IMR-90 (cell line): Measurements from ENCODE around the gene TNFRSF25. TPM values are rescaled to one million over a fixed set of nuclear protein-coding genes. Genes with fewer than 3 reads are reported as not detected.
A peak's percentile ranks its signal among the peaks of the same experiment; 100 is the strongest.
"Not testable (repeated sequence)": the region's sequence is repeated elsewhere in the genome, so short reads cannot be mapped to it uniquely, and the experiment has no call there.

ENCODE experiments used
- ATAC-seq: fragments of 200-7000 bp; cut with Tn5 transposase; 2 replicates; pipeline ENCODE4 v1.9.1; 2020; ENCODE audit warnings: low read depth, mild to moderate bottlenecking, moderate library complexity
- BruUV-seq: library from RNA; stranded (reverse); fragments of 400-500 nt; replicated peaks from 2 replicates; lab custom pipeline; 2021; lab: Mats Ljungman, UMichigan
- CTCF ChIA-PET: fragments of 300-600 bp; formaldehyde crosslinking; extraction: SDS; loops from one replicate; lab custom pipeline; 2021; ENCODE audit warnings: antibody characterized with exemption; lab: Yijun Ruan, JAX
- POLR2A ChIA-PET: fragments of 300-600 bp; sonication (Branson Sonifier 250); formaldehyde crosslinking; loops from one replicate; lab custom pipeline; 2022; ENCODE audit warnings: antibody characterized with exemption; ENCODE audit not compliant: unreplicated experiment; lab: Charles Lee
- DNase-seq: peaks from one replicate; pipeline ENCODE4 v3.0.0; 2013
- H2AFZ ChIP-seq: replicated peaks from 2 replicates; pipeline ENCODE3; 2013; ENCODE audit warnings: low read length, mild to moderate bottlenecking; ENCODE audit not compliant: poor library complexity
- H2AK5ac ChIP-seq: 2 replicates; pipeline ENCODE4 v1.6.1; 2013; ENCODE audit warnings: low read depth, low read length, inconsistent platforms
- H2AK9ac ChIP-seq: replicated peaks from 2 replicates; pipeline ENCODE3; 2013; ENCODE audit warnings: mild to moderate bottlenecking, low read depth, low read length, moderate library complexity; ENCODE audit not compliant: poor library complexity
- H2BK120ac ChIP-seq: 2 replicates; pipeline ENCODE4 v1.6.1; 2013; ENCODE audit warnings: low read depth, low read length, inconsistent platforms
- H2BK15ac ChIP-seq: 3 replicates; pipeline ENCODE4 v1.6.1; 2013; ENCODE audit warnings: low read depth, low read length, inconsistent platforms
- H2BK20ac ChIP-seq: 2 replicates; pipeline ENCODE4 v1.6.1; 2013; ENCODE audit warnings: low read depth, mild to moderate bottlenecking, inconsistent platforms, low read length, moderate library complexity
- H2BK5ac ChIP-seq: 2 replicates; pipeline ENCODE4 v1.6.1; 2013; ENCODE audit warnings: mild to moderate bottlenecking, low read depth, low read length, inconsistent platforms; ENCODE audit not compliant: poor library complexity, severe bottlenecking
- H3K14ac ChIP-seq: replicated peaks from 2 replicates; pipeline ENCODE4 v1.6.1; 2013; ENCODE audit warnings: low read depth, low read length, inconsistent platforms
- H3K18ac ChIP-seq: 2 replicates; pipeline ENCODE4 v1.6.1; 2013; ENCODE audit warnings: low read depth, low read length, control low read depth
- H3K23ac ChIP-seq: 2 replicates; pipeline ENCODE4 v1.6.1; 2013; ENCODE audit warnings: low read depth, low read length, inconsistent platforms
- H3K27ac ChIP-seq: 2 replicates; pipeline ENCODE4 v1.5.1; 2013; ENCODE audit warnings: mild to moderate bottlenecking, control low read depth, low read length; ENCODE audit not compliant: insufficient read depth
- H3K27me3 ChIP-seq: 2 replicates; pipeline ENCODE4 v1.6.1; 2013; ENCODE audit warnings: low read length; ENCODE audit not compliant: control insufficient read depth, insufficient read depth
- H3K36me3 ChIP-seq: 2 replicates; pipeline ENCODE4 v1.6.1; 2013; ENCODE audit warnings: low read length, mixed read lengths; ENCODE audit not compliant: control insufficient read depth, insufficient read depth
- H3K4ac ChIP-seq: 2 replicates; pipeline ENCODE4 v1.6.1; 2013; ENCODE audit warnings: low read depth, low read length, inconsistent platforms
- H3K4me1 ChIP-seq: 2 replicates; pipeline ENCODE4 v1.6.1; 2013; ENCODE audit warnings: low read length, mixed read lengths; ENCODE audit not compliant: control insufficient read depth, insufficient read depth
- H3K4me2 ChIP-seq: 2 replicates; pipeline ENCODE4 v1.6.1; 2013; ENCODE audit warnings: low read depth, mild to moderate bottlenecking, control low read depth, low read length, moderate library complexity
- H3K4me3 ChIP-seq: 2 replicates; pipeline ENCODE4 v1.5.1; 2013; ENCODE audit warnings: low read depth, mild to moderate bottlenecking, control low read depth, low read length, moderate library complexity; ENCODE audit not compliant: insufficient read depth
- H3K56ac ChIP-seq: 2 replicates; pipeline ENCODE4 v1.6.1; 2013; ENCODE audit warnings: low read length, inconsistent platforms; ENCODE audit not compliant: insufficient read depth; ENCODE audit errors: extremely low read depth
- H3K79me1 ChIP-seq, 2 experiments: 2 replicates each; pipeline ENCODE4 v1.6.1; 2013; ENCODE audit warnings: low read length in 2 of 2, inconsistent platforms in 1 of 2, low read depth in 1 of 2
- H3K9ac ChIP-seq: 2 replicates; pipeline ENCODE4 v1.6.1; 2013; ENCODE audit warnings: low read depth, low read length, control low read depth
- H3K9me1 ChIP-seq: 2 replicates; pipeline ENCODE4 v1.6.1; 2013; ENCODE audit warnings: low read length, inconsistent platforms; ENCODE audit not compliant: insufficient read depth
- H3K9me3 ChIP-seq: 2 replicates; pipeline ENCODE4 v1.6.1; 2013; ENCODE audit warnings: low read length; ENCODE audit not compliant: control insufficient read depth, insufficient read depth
- H4K20me1 ChIP-seq: 2 replicates; pipeline ENCODE4 v1.6.1; 2013; ENCODE audit warnings: low read length, inconsistent platforms; ENCODE audit not compliant: insufficient read depth
- H4K5ac ChIP-seq: 2 replicates; pipeline ENCODE4 v1.6.1; 2013; ENCODE audit warnings: mild to moderate bottlenecking, low read depth, low read length, control low read depth
- H4K8ac ChIP-seq, 2 experiments: 2 replicates each; pipeline ENCODE4 v1.6.1; 2013; ENCODE audit warnings: low read depth in 2 of 2, low read length in 2 of 2, control low read depth in 1 of 2, inconsistent platforms in 1 of 2
- H4K91ac ChIP-seq: 2 replicates; pipeline ENCODE4 v1.6.1; 2013; ENCODE audit warnings: low read depth, low read length, inconsistent platforms; ENCODE audit not compliant: insufficient read depth
- WGBS, 2 experiments: methylation state at CpG; one replicate each; pipeline versions ENCODE4 v1.1.5 to v1.1.7; 2013; ENCODE audit warnings: missing lambda C conversion rate in 2 of 2; ENCODE audit not compliant: insufficient read length in 1 of 2; ENCODE audit errors: extremely low coverage in 2 of 2; 5-methylcytosine and 5-hydroxymethylcytosine counted together
- dilution Hi-C: fragments of 300-500 bp; cut with HindIII; formaldehyde crosslinking; loops from one replicate; pipeline ENCODE4 v1.14.3; 2018; ENCODE audit warnings: low sequenced_read_pairs; ENCODE audit not compliant: unreplicated experiment
- in situ Hi-C: fragments of 300-500 bp; cut with MboI; formaldehyde crosslinking; loops from 3 replicates; pipeline ENCODE4 v1.14.3; 2019; ENCODE audit warnings: low sequenced_read_pairs, inconsistent platforms, mixed read lengths
- intact Hi-C: fragments of 100-400 bp; cut with micrococcal nuclease; formaldehyde crosslinking; loops from 2 replicates; pipeline ENCODE4 v1.10.0; 2022
- polyA plus RNA-seq, 3 experiments: library from polyadenylated mRNA; depleted of rRNA; stranded (reverse); fragments of >200 nt; gene quantifications; 2 replicates each; pipeline ENCODE4 v1.2.3, GENCODE V29; 2012; ENCODE audit warnings: low replicate concordance in 1 of 3
- total RNA-seq: library from RNA; depleted of rRNA; stranded (reverse); fragments of >200 nt; gene quantifications from 2 replicates; pipeline ENCODE4 v1.2.3, GENCODE V29; 2012

The TNFRSF25 gene
- total and polyA plus RNA-seq, 2 of the 4 experiments (the other 2 are of a cell fraction): 1.3 to 11.2 TPM

DNA sequence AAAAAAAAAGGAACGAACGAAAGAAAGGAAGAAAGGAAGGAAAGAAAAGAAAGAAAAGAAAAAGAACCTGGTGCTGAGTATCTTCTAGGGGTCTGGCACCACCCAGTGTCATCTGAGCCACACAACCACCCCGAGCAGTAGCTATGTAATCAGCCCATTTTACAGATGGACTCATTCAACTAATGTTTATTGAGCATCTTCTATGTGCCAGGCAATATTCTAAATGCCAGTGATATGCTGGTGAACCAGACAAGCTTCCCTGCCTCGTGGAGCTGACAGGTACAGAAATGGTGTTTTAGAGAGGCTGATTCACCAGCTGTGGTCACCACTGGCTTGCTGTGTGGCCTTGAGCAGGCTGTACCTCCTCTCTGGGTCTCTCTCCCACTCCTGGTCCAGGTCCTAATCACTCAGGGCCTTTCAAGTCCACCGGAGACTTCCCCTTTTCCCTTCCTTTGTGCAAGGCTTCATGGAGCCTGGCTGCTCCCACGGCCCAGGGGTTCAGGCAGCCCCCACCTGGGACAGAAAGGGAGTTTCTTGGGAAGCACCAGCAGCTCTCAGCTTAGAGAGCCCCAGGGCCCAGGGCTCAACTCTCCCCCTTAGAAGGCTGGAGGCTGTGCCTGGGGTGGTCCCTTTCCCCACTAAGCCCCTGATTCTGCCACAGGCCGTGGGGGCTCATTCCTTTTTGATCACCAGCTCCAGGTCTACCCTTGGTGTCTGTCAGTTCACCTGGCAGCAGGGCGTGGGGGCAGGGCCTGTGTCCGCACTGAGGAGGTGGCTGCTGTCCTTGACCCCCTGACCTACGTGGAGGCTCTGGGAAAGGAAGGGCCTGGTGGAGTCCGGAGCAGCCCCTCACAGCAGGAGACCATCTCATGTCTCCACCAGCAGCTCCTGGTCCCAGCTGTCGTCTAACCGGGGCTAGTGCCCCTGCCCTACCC, 34.1 kb downstream of the TNFRSF25 start:
- H2BK15ac ChIP-seq, BruUV-seq, H3K4me1 ChIP-seq, H4K5ac ChIP-seq, H3K14ac ChIP-seq, H2BK20ac ChIP-seq, H3K36me3 ChIP-seq, H3K27ac ChIP-seq, H2AK5ac ChIP-seq, dilution Hi-C loops, H2BK120ac ChIP-seq, H3K9me1 ChIP-seq, H4K91ac ChIP-seq, in situ Hi-C loops, H2AFZ ChIP-seq, H3K4me3 ChIP-seq, H4K20me1 ChIP-seq, H3K4me2 ChIP-seq, H3K23ac ChIP-seq, H3K9me3 ChIP-seq, H4K8ac ChIP-seq, H3K18ac ChIP-seq, H2BK5ac ChIP-seq, intact Hi-C loops, H3K9ac ChIP-seq, H3K79me1 ChIP-seq, ATAC-seq, POLR2A ChIA-PET, H3K56ac ChIP-seq, H2AK9ac ChIP-seq, CTCF ChIA-PET, DNase-seq, H3K4ac ChIP-seq: not testable (repeated sequence)
- H3K27me3 ChIP-seq: peaks cover 60% of the 10 kb centered on the region
- 63% methylated on average over 2 of the region's 13 CpGs; no CpG with 5 or more reads in 1 of the 2 experiments for WGBS, 2 experiments

DNA sequence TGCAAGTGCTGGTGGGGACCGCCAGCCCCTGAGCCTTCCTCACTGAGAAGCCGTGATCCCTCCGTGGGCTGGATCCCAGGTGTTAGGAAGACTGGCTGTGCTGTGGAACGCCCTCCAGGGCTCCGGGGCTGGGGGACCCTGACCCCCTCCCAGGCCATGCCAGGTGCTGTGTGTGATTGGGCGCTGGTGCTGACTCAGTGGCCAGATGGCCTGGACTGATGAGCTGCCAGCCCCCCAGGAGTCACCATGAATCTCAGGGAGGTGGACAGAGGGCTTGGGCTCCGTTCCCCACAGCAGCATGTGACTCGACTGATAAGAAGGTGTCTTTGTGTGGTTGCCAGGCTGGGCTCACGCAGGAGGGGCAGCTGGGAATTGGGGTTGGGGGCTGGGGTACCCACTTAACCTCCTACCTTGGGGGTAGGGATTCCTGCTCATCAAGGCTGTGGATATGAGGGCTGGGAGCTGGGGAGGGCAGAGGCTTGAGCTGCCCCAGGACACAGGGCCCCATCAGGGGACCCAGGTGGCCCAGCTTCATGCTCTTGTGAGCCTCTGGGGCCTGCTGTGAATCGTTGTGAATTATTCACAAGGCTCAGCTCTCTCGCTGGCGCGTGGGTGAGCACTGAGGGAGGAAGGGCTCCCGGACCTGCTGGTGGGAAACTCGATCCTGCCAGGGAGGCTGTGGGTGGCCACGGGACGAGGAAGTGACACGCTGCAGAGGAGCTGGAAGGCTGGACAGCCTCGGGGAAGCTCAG, 36.1 kb downstream of the TNFRSF25 start:
- H3K18ac ChIP-seq, H3K4me2 ChIP-seq, H3K9me3 ChIP-seq, H2BK5ac ChIP-seq, H4K20me1 ChIP-seq, H3K27ac ChIP-seq, H2AK9ac ChIP-seq, H2BK15ac ChIP-seq, H2BK120ac ChIP-seq, H3K9ac ChIP-seq, H4K8ac ChIP-seq, BruUV-seq, H3K9me1 ChIP-seq, H2AFZ ChIP-seq, H3K79me1 ChIP-seq, H3K36me3 ChIP-seq, H2AK5ac ChIP-seq, H3K14ac ChIP-seq, H2BK20ac ChIP-seq, H4K5ac ChIP-seq, H3K4ac ChIP-seq, H3K4me3 ChIP-seq, intact Hi-C loops, in situ Hi-C loops, H4K91ac ChIP-seq, H3K23ac ChIP-seq, POLR2A ChIA-PET, dilution Hi-C loops, CTCF ChIA-PET, H3K56ac ChIP-seq, H3K4me1 ChIP-seq: not testable (repeated sequence)
- 29% methylated on average over 7 of the region's 19 CpGs; no CpG with 5 or more reads in 1 of the 2 experiments for WGBS, 2 experiments
- DNase-seq (peak; percentile 11), ATAC-seq (peak; percentile 41)
- peaks cover 74% of the 10 kb centered on the region for H3K27me3 ChIP-seq
